WI38 (cell line): ENCODE measurements around the gene ARGLU1.
"Not testable (repeated sequence)": the region's sequence is repeated elsewhere in the genome, so short reads cannot be mapped to it uniquely, and the experiment has no call there.

Experiments
- H3K4me3 ChIP-seq: 2 replicates; pipeline ENCODE4 v1.5.1; 2011; ENCODE audit warnings: low read depth, mild to moderate bottlenecking, control low read depth, low read length
- TF ChIP-seq, protein P1 (sequence below): IDR thresholded peaks from 2 replicates; pipeline ENCODE4 v1.5.1; 2012; ENCODE audit warnings: low read depth, mild to moderate bottlenecking, control low read depth, low read length

ARGLU1 gene

DNA sequence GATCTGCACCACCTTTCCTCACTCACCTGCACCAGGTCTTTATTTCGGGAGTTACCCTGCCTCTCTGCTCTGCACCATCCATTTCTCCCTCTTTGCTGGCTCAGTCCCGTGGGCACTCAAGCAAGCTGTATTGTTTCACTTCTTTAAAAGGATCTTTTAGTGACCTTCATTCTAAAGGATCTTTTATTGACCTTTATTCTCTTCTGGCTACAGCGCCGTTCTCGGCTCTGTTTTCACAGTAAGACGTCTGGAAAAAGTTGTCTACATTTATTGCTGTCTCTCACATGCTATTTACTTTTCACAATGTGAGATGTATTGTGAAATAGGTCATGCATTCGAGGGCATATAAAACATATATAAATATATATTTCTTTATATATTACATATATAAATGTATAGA, 35.6 kb upstream of the ARGLU1 start:
- no peak overlapping the region for H3K4me3 ChIP-seq
- TF ChIP-seq, protein P1, sequence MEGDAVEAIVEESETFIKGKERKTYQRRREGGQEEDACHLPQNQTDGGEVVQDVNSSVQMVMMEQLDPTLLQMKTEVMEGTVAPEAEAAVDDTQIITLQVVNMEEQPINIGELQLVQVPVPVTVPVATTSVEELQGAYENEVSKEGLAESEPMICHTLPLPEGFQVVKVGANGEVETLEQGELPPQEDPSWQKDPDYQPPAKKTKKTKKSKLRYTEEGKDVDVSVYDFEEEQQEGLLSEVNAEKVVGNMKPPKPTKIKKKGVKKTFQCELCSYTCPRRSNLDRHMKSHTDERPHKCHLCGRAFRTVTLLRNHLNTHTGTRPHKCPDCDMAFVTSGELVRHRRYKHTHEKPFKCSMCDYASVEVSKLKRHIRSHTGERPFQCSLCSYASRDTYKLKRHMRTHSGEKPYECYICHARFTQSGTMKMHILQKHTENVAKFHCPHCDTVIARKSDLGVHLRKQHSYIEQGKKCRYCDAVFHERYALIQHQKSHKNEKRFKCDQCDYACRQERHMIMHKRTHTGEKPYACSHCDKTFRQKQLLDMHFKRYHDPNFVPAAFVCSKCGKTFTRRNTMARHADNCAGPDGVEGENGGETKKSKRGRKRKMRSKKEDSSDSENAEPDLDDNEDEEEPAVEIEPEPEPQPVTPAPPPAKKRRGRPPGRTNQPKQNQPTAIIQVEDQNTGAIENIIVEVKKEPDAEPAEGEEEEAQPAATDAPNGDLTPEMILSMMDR: no peak

- H3K4me3 ChIP-seq: no peak overlapping the region
- TF ChIP-seq, protein P1: no peak
Measured at GRCh38 chr13:106602178-106602577, 34.2 kb upstream of the ARGLU1 start.

DNA sequence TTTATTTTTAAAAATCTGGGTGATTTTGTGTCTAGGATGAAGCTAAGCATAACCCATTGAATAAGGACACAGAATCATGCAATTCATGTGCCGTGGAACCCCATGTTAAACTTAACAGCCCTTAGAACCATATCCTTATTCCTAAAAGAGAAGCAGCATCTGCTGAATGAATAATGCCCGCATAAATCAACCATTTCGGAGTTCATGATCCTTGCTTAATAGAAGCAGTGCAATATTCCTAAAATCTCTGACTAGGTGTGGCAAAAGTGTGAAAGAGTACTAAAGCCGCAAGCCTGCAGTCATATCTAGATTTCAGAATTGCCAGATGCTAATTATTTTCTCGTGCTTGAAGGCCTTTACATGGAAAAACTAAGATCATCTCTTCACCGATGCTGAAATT, 33.6 kb upstream of the ARGLU1 start:
- TF ChIP-seq, protein P1: no peak
- no peak overlapping the region for H3K4me3 ChIP-seq

- H3K4me3 ChIP-seq: not testable (repeated sequence)
Measured at GRCh38 chr13:106600798-106601135, 32.8 kb upstream of the ARGLU1 start.

- TF ChIP-seq, protein P1: no peak
- H3K4me3 ChIP-seq: no peak overlapping the region
Measured at GRCh38 chr13:106599875-106600797, 32.2 kb upstream of the ARGLU1 start.

DNA sequence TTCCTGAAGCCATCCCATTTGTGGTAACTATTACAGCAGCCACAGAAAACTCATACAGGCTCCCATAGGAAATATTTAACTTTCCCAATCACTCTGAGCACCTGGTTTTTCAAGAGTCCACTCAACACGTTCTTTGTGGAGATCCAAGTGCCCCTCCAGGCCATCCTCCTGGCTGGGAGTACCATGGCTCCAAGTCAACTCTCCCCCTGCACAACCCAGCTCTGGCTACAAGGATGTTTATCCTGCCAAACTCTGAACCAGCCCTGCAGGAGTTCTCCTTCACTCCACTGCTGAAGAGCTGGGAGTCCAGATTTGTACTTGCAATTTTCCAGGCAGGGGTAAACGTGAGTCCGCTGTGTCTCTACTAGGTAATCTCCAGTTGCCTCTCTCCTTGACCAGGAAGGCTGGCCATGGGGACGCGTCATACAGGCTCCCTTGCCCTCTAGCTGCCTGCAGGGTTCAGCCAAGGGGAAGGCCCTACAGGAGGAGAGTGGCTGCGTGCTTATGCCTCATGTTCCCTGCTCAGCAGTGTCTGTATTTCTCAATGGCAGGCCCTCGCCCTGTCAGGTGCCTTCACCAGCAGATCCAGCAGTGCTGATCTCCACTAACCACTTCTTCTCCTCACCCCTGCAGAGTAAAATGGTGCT, 29.9 kb upstream of the ARGLU1 start:
- TF ChIP-seq, protein P1: no peak
- H3K4me3 ChIP-seq: no peak overlapping the region

- TF ChIP-seq, protein P1: no peak
- no peak overlapping the region for H3K4me3 ChIP-seq
Measured at GRCh38 chr13:106597186-106597585, 29.2 kb upstream of the ARGLU1 start.
